Measurements from ENCODE around the gene MAP3K8. TPM values are rescaled to one million over a fixed set of nuclear protein-coding genes. Genes with fewer than 3 reads are reported as not detected.
A peak's percentile ranks its signal among the peaks of the same experiment; 100 is the strongest.
"Not testable (repeated sequence)": the region's sequence is repeated elsewhere in the genome, so short reads cannot be mapped to it uniquely, and the experiment has no call there.

Gene MAP3K8
- total and polyA plus RNA-seq, 11 donors, result 3.6 to 39.0 (median 5.8) TPM

DNA sequence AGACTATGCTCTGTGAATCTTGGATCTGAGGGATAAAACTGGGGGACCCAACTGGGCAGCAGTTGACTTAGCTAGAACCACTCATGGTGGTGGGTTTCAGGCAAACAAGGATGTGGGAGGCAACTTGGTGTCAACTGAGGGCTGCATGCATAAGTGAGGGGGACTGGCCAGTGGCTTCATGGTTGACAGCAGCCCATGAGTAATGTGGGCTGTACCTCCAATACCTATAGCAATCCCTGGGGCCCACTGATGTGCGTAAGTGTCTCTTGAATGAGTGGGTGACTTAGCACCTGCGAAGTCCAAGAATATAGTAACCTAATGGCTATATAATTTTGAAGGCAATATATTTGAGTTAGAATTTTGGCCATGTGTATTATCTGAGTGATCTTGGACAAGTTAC, 13.7 kb upstream of the MAP3K8 start:
- Histone ChIP-seq H3K27me3 (no peaks in the 10 kb centered on the region), H3K9me3 (no peaks in the 10 kb centered on the region), H3K36me3 (no peaks in the 10 kb centered on the region), H3K4me1 (peaks cover 0 to 60% (median 14%) of the 10 kb centered on the region in 12 donors), H3K4me3 (no peak overlapping the region), H3K27ac (no peak overlapping the region)
- DNase-seq (no peak), ATAC-seq (no peak)
- intact Hi-C loops (cut with DNase I), result no loop called here
- 97 to 99% (median 98%) methylated on average over 2 of the region's 2 CpGs for WGBS, 4 donors
- no peak for TF ChIP-seq POLR2A (IDR thresholded peaks at IDR 0.05)
- TF ChIP-seq, protein P1, sequence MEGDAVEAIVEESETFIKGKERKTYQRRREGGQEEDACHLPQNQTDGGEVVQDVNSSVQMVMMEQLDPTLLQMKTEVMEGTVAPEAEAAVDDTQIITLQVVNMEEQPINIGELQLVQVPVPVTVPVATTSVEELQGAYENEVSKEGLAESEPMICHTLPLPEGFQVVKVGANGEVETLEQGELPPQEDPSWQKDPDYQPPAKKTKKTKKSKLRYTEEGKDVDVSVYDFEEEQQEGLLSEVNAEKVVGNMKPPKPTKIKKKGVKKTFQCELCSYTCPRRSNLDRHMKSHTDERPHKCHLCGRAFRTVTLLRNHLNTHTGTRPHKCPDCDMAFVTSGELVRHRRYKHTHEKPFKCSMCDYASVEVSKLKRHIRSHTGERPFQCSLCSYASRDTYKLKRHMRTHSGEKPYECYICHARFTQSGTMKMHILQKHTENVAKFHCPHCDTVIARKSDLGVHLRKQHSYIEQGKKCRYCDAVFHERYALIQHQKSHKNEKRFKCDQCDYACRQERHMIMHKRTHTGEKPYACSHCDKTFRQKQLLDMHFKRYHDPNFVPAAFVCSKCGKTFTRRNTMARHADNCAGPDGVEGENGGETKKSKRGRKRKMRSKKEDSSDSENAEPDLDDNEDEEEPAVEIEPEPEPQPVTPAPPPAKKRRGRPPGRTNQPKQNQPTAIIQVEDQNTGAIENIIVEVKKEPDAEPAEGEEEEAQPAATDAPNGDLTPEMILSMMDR (IDR thresholded peaks at IDR 0.05), result no peak

GRCh38 chr10:30420766-30421165, 13.2 kb upstream of the MAP3K8 start:
- no peak for ATAC-seq
- Histone ChIP-seq H3K9me3 (no peaks in the 10 kb centered on the region), H3K27me3 (no peaks in the 10 kb centered on the region), H3K36me3 (no peaks in the 10 kb centered on the region), H3K4me3 (no peak overlapping the region), H3K27ac (no peak overlapping the region), H3K4me1 (peaks cover 0 to 60% (median 14%) of the 10 kb centered on the region in 12 donors)
- DNase-seq, result no peak
- no peak for TF ChIP-seq POLR2A (IDR thresholded peaks at IDR 0.05)
- TF ChIP-seq, protein P1 (IDR thresholded peaks at IDR 0.05), result no peak
- 87 to 94% (median 89%) methylated on average over 1 of the region's 1 CpG for WGBS, 4 donors
- intact Hi-C loops (cut with DNase I), result no loop called here

DNA sequence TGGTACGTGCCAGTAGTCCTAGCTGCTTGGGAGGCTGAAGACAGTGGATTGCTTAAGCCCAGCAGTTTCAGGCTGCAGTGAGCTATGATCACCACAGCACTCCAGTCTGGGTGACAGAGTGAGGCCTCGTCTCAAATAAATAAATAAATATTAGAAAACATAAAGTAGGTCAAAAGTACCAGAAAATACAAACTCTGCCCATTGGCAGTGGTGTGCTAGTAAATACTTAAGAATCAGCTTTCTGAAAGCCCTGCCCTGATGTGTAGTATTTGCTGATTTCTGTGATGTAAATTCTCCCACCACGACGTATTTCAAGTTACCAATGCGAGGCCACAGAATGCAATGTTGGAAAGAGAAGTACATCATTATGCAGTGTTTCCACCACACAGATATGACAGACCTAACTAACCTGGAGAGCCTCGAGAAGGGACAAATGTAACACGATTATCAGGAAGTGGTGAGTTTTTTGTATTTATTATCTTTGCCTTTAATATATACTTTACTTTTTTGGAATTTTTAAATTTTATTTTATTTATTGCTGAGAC, 11.8 kb upstream of the MAP3K8 start:
- no peak for ATAC-seq
- Histone ChIP-seq H3K9me3 (no peaks in the 10 kb centered on the region), H3K27me3 (no peaks in the 10 kb centered on the region), H3K4me3 (no peak overlapping the region), H3K27ac (peak overlapping the region in 2 of 12 donors; percentile 66 to 68), H3K4me1 (peaks cover 0 to 64% (median 14%) of the 10 kb centered on the region in 12 donors), H3K36me3 (no peaks in the 10 kb centered on the region)
- intact Hi-C loops (cut with DNase I), result no loop called here
- no peak for DNase-seq
- WGBS, 4 donors, result 89 to 94% (median 91%) methylated on average over 7 of the region's 7 CpGs
- TF ChIP-seq POLR2A (IDR thresholded peaks at IDR 0.05), result no peak
- TF ChIP-seq, protein P1 (IDR thresholded peaks at IDR 0.05), result no peak

DNA sequence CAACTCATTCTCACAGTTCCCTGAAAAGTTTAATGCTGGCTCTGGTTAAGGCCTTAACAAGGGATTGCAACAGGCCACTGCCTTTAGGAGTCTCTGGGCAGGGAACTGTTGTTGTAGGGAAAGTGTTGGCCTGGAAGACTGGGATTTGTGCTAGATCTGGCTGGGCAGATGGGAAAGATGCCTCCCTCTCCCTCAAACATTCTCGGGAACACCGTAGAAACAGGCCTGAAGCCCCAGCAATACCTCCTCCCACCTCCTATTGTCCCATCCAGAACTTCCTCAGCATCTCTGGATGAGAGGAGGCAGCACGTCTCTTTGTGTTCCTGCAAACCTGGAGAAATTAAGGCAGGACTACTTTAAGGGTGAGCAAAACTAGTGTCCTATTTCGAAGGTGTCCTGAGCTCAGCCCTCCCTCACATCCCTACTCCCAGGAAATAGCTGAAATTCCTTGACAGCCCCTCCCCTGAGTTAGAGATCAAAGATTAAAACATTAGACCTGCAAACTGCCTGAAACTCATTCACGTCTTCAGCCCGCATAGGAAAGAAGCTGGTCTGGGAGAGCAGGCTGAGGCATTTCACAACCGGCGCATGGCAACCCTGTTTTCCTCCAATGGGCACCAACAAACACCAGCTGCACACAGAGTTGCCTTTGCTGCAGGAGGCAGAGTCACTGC, 10.9 kb upstream of the MAP3K8 start:
- no peaks in the 10 kb centered on the region for H3K36me3 ChIP-seq
- 42 to 56% (median 53%) methylated on average over 8 of the region's 8 CpGs for WGBS, 4 donors

DNA sequence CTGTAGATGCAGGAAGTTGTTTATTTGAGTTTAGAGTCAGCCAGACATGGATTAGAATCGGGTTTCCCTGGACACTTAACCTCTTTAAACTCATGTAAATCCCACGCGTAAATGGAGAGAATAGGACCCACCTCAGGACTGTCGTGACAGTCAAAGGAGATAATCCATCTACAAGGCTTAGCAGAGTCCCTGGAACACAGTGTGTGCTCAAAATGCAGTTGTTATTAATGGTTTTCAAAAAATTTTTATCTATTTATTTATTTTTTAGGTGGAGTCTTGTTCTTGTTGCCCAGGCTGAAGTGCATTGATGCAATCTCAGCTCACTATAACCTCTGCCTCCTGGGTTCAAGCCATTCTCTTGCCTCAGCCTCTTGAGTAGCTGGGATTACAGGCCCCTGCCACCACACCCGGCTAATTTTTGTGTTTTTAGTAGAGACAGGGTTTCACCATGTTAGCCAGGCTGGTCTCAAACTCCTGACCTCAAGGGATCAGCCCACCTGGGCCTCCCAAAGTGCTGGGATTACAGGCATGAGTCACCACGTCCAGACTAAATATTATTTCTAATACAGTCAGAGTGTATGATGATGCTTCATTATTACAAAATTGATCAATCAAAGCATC, 10.2 kb upstream of the MAP3K8 start:
- ATAC-seq, result peak in 1 of 4 donors; percentile 41
- H3K36me3 ChIP-seq; H3K9me3 ChIP-seq; intact Hi-C loops (cut with DNase I); DNase-seq; H3K4me3 ChIP-seq; H3K27me3 ChIP-seq: not testable (repeated sequence)
- Histone ChIP-seq H3K27ac (peak overlapping the region in 11 of 12 donors; percentile 8 to 83 (median 48)), H3K4me1 (peaks cover 0 to 60% (median 16%) of the 10 kb centered on the region in 12 donors)
- 57 to 72% (median 65%) methylated on average over 6 of the region's 6 CpGs for whole genome bisulfite sequencing, 4 donors

More for the DNA sequence above, 10.9 kb upstream of the MAP3K8 start:
- intact Hi-C loops (cut with DNase I), result no loop called here
- Histone ChIP-seq H3K9me3 (no peaks in the 10 kb centered on the region), H3K4me1 (peaks cover 0 to 64% (median 16%) of the 10 kb centered on the region in 12 donors), H3K27me3 (no peaks in the 10 kb centered on the region), H3K27ac (peak overlapping the region; percentile 8 to 83 (median 46)), H3K4me3 (no peak overlapping the region)
- ATAC-seq (peak in 3 of 4 donors; percentile 40 to 64 (median 61)), DNase-seq (peak in 2 of 5 donors; percentile 58 to 63)
- TF ChIP-seq POLR2A (IDR thresholded peaks at IDR 0.05), result no peak
- TF ChIP-seq, protein P1 (IDR thresholded peaks at IDR 0.05), result no peak
